MM.1S (cell line): ENCODE measurements around the gene MON2.

Experiments
- DNase-seq: peaks from one replicate; pipeline ENCODE4 v3.0.0-alpha.2; 2015
- H2AFZ ChIP-seq: fragments of 300-600 bp; sonication (generic); 2 replicates; pipeline ENCODE4 v1.6.0; 2016; ENCODE audit warnings: antibody characterized with exemption, low read length
- H3F3A ChIP-seq: fragments of 300-600 bp; sonication (generic); 2 replicates; pipeline ENCODE4 v1.6.1; 2016; ENCODE audit warnings: mild to moderate bottlenecking, antibody characterized with exemption, low read length, moderate library complexity, mixed read lengths; ENCODE audit not compliant: insufficient read depth
- H3K27ac ChIP-seq: fragments of 300-600 bp; sonication (generic); 2 replicates; pipeline ENCODE4 v1.5.1; 2016; ENCODE audit warnings: mild to moderate bottlenecking, low read length
- H3K27me3 ChIP-seq: fragments of 300-600 bp; sonication (generic); replicated peaks from 2 replicates; pipeline ENCODE4 v1.6.0; 2016; ENCODE audit warnings: low read length; ENCODE audit not compliant: insufficient read depth
- H3K36me3 ChIP-seq: fragments of 300-600 bp; sonication (generic); replicated peaks from 2 replicates; pipeline ENCODE4 v1.6.1; 2016; ENCODE audit warnings: mild to moderate bottlenecking, low read length, mixed read lengths; ENCODE audit not compliant: insufficient read depth
- H3K4me1 ChIP-seq: fragments of 300-600 bp; sonication (generic); 2 replicates; pipeline ENCODE4 v1.6.1; 2016; ENCODE audit warnings: low read length, mixed read lengths
- H3K4me2 ChIP-seq: fragments of 300-600 bp; sonication (generic); 2 replicates; pipeline ENCODE4 v1.6.0; 2016; ENCODE audit warnings: low read depth, low read length
- H3K4me3 ChIP-seq: fragments of 300-600 bp; sonication (generic); 2 replicates; pipeline ENCODE4 v1.5.1; 2016; ENCODE audit warnings: low read length, mixed read lengths
- H3K79me2 ChIP-seq: fragments of 300-600 bp; sonication (generic); 2 replicates; pipeline ENCODE4 v1.6.1; 2016; ENCODE audit warnings: mixed run types, low read length, mixed read lengths
- H3K9ac ChIP-seq: fragments of 300-600 bp; sonication (generic); 2 replicates; pipeline ENCODE4 v1.6.1; 2016; ENCODE audit warnings: low read length, mixed read lengths
- H3K9me2 ChIP-seq: fragments of 300-600 bp; sonication (generic); replicated peaks from 2 replicates; pipeline ENCODE4 v1.6.1; 2016; ENCODE audit warnings: mild to moderate bottlenecking, low read length, mixed read lengths; ENCODE audit not compliant: insufficient read depth
- H3K9me3 ChIP-seq: fragments of 300-600 bp; sonication (generic); replicated peaks from 2 replicates; pipeline ENCODE4 v1.6.1; 2016; ENCODE audit warnings: mild to moderate bottlenecking, low read length, mixed read lengths; ENCODE audit not compliant: insufficient read depth
- H4K20me1 ChIP-seq: fragments of 300-600 bp; sonication (generic); 2 replicates; pipeline ENCODE4 v1.6.1; 2016; ENCODE audit warnings: mild to moderate bottlenecking, low read length, moderate library complexity, mixed read lengths; ENCODE audit not compliant: insufficient read depth
- EZH2 ChIP-seq: fragments of 300-600 bp; sonication (generic); optimal IDR thresholded peaks from 2 replicates; pipeline ENCODE3; 2017; ENCODE audit warnings: low read depth, mild to moderate bottlenecking, antibody characterized with exemption, low read length, mixed read lengths
- EZH2phosphoT487 ChIP-seq: fragments of 300-600 bp; sonication (generic); IDR thresholded peaks from 2 replicates; pipeline ENCODE4 v1.6.1; 2018; ENCODE audit warnings: antibody characterized with exemption, low read length
- TF ChIP-seq, protein P1 (sequence below): fragments of 300-600 bp; sonication (generic); IDR thresholded peaks from 2 replicates; pipeline ENCODE4 v1.5.1; 2016; ENCODE audit warnings: antibody characterized with exemption, low read length, mixed read lengths

The MON2 gene

GRCh38 chr12:62582065-62582366, 115.4 kb downstream of the MON2 start:
- Histone ChIP-seq H3K9me2 (no peaks in the 10 kb centered on the region), H2AFZ (no peak overlapping the region), H3F3A (no peaks in the 10 kb centered on the region), H3K79me2 (no peaks in the 10 kb centered on the region), H3K36me3 (no peaks in the 10 kb centered on the region), H3K4me2 (no peak overlapping the region), H3K9ac (no peak overlapping the region), H3K4me1 (no peaks in the 10 kb centered on the region), H3K27me3 (no peaks in the 10 kb centered on the region), H4K20me1 (no peaks in the 10 kb centered on the region), H3K27ac (no peak overlapping the region), H3K9me3 (no peaks in the 10 kb centered on the region), H3K4me3 (no peak overlapping the region)
- TF ChIP-seq EZH2phosphoT487 (no peak), EZH2 (no peak)
- TF ChIP-seq, protein P1, sequence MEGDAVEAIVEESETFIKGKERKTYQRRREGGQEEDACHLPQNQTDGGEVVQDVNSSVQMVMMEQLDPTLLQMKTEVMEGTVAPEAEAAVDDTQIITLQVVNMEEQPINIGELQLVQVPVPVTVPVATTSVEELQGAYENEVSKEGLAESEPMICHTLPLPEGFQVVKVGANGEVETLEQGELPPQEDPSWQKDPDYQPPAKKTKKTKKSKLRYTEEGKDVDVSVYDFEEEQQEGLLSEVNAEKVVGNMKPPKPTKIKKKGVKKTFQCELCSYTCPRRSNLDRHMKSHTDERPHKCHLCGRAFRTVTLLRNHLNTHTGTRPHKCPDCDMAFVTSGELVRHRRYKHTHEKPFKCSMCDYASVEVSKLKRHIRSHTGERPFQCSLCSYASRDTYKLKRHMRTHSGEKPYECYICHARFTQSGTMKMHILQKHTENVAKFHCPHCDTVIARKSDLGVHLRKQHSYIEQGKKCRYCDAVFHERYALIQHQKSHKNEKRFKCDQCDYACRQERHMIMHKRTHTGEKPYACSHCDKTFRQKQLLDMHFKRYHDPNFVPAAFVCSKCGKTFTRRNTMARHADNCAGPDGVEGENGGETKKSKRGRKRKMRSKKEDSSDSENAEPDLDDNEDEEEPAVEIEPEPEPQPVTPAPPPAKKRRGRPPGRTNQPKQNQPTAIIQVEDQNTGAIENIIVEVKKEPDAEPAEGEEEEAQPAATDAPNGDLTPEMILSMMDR: no peak
- no peak for DNase-seq

- Histone ChIP-seq H3K79me2 (no peaks in the 10 kb centered on the region), H3K4me2 (no peak overlapping the region), H3K9me2 (no peaks in the 10 kb centered on the region), H3K4me1 (no peaks in the 10 kb centered on the region), H3K9ac (no peak overlapping the region), H3F3A (no peaks in the 10 kb centered on the region), H3K27me3 (no peaks in the 10 kb centered on the region), H3K36me3 (no peaks in the 10 kb centered on the region), H4K20me1 (no peaks in the 10 kb centered on the region), H3K4me3 (no peak overlapping the region), H3K27ac (no peak overlapping the region), H2AFZ (no peak overlapping the region), H3K9me3 (no peaks in the 10 kb centered on the region)
- TF ChIP-seq EZH2 (no peak), EZH2phosphoT487 (no peak)
- TF ChIP-seq, protein P1: no peak
- DNase-seq: no peak
Observed at GRCh38 chr12:62584619-62585018, 118.0 kb downstream of the MON2 start.

- no peak overlapping the region for H2AFZ ChIP-seq
- no peaks in the 10 kb centered on the region for H3F3A ChIP-seq
- no peaks in the 10 kb centered on the region for H3K27me3 ChIP-seq
- H3K36me3 ChIP-seq: no peaks in the 10 kb centered on the region
- no peaks in the 10 kb centered on the region for H3K4me1 ChIP-seq
- H3K9me2 ChIP-seq: no peaks in the 10 kb centered on the region
- H3K27ac ChIP-seq: no peak overlapping the region
- no peak overlapping the region for H3K9ac ChIP-seq
- no peaks in the 10 kb centered on the region for H3K79me2 ChIP-seq
- DNase-seq: no peak
- H3K9me3 ChIP-seq: no peaks in the 10 kb centered on the region
- H3K4me3 ChIP-seq: no peak overlapping the region
- no peaks in the 10 kb centered on the region for H4K20me1 ChIP-seq
- no peak overlapping the region for H3K4me2 ChIP-seq
- TF ChIP-seq EZH2phosphoT487: no peak
- TF ChIP-seq EZH2: no peak
- TF ChIP-seq, protein P1: no peak
Observed at GRCh38 chr12:62586850-62587249, 120.2 kb downstream of the MON2 start.
